T-helper 2 cell treated with Interferon-gamma antibody and Interleukin-4, amounts not matched to agents 100 ng/mL and 5 ng/mL, for 36 hours (primary cell): Measurements from ENCODE around the gene GIN1. TPM values are rescaled to one million over a fixed set of nuclear protein-coding genes. Genes with fewer than 3 reads are reported as not detected.

Experiments
- intact Hi-C: fragments of 100-400 bp; cut with micrococcal nuclease; formaldehyde crosslinking; loops from one replicate; pipeline ENCODE4 v1.15.1; 2023
- total RNA-seq: library from RNA; stranded (reverse); gene quantifications from 2 replicates; pipeline ENCODE4 v1.2.3, GENCODE V29; 2022

The GIN1 gene
- total RNA-seq, 1 donor from 2014 or later = 10.5 TPM

DNA sequence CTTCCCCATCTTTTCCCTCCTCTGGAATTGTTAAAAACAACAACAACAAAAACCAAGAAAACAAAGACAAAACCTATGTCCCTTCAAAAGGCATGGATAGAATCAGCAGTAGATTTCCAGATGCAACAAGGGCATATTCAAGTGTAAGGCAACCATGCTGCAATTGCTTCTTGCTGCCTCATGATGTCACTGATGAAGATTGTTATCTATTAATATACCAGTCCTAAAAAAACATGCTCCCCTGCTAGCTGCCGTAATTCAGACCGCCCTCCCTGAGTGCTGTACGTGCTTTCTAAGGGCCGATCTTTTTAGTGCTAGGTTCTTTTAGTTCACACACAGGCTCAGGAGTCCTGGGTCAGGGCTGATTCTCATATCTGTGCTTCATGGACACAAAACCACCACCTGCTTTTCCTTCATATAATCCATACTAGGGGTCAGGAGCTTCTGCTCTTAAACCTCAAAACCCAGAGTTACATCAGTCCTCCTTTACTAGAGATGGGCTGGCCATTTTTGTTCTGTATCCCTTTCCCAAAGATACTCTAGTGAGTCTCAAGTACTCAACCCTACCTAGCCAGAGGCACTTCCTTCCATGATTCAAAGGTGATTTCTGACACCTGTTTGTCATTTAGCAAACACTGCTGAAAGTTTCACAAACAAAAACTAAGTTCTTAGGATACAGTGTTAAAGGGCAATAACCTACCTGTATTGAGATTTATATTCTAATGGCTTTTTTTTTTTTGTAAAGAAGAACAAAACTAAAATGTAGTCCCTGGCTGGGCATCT is 82.1 kb downstream of the GIN1 start:
- intact Hi-C loops = no loop called here

DNA sequence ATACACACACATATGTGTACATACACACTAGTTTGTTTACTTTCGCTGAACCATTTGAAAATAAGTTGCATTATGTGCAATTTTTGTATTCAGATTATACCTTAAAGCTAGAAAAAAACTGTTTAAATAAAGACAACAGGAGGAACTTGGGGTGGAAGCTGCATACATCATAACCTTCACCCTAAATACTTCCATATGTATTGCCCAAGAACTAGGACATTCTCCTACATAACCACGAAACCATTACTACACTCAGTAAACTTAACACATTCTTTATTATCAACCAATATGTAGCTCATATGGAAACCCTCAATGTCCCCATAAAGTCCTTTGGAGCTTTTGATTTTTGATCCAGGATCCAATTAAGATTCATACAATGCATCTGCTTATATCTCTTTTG is 83.3 kb downstream of the GIN1 start:
- intact Hi-C loops = no loop called here

Other genes with a start within 250 kb of the GIN1 start
- gene PPIP5K2, start 163 bp upstream of the GIN1 start, total RNA-seq = 69.9 and 70.8 TPM in 2 replicates
- gene MACIR, start 138.6 kb upstream of the GIN1 start, total RNA-seq = 7.2 and 8.3 TPM in 2 replicates